Hematopoietic multipotent progenitor cell treated with erythropoietin and hydrocortisone succinate and interleukin-3 and kit ligand, for 17 days (in vitro differentiated cells): Measurements from ENCODE around the gene LIF.
A peak's percentile ranks its signal among the peaks of the same experiment; 100 is the strongest.

ENCODE experiments used
- DNase-seq: peaks from one replicate; pipeline ENCODE4 v3.0.0-alpha.2; 2015; ENCODE audit warnings: low spot score

Gene LIF

DNA sequence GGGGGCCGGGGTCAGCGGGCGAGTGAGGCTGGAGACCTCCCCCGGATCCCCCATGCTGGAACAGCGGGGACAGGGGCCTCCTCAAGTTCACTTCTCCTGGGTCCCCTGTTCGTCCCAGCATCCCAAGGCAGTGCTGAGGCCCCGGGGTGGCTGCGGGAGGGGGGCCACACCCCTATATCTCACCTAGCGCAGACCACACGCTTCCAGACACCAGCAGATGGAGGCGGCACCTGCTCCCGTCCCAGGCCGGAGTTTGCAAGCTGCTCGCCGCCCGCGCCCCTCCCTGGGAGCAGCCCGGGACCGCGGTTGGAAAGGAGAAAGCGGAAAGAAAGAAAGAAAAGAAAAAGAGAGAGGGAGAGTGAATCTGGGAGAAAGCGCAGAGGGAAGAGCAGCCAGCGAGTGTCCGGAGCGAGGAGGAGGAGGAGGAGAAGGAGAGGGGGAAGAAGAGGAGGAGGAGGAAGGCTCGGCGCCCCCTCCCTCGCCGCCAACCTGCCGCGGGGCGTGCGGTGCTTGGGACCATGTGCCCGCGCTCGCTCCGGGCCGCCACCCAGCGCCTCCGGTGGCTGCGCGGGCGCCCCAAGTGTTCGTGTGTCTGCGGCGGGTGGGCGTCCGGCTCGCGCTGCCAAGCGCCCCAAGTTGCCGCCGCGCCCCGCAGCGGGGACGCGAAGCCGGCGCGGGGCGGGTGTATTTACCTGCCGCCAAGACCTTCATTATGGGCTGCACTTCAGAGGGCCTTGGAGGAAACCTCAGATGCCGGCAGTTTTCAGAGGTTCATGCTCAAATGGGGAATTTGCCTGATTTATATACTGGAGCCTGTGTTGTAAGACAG is at the start of gene LIF:
TSS of gene LIF (minus strand) at position 775 of the 829 bp plus-strand sequence. CDS start at position 711, 64 bp downstream.
- peak; percentile 21 for DNase-seq

DNA sequence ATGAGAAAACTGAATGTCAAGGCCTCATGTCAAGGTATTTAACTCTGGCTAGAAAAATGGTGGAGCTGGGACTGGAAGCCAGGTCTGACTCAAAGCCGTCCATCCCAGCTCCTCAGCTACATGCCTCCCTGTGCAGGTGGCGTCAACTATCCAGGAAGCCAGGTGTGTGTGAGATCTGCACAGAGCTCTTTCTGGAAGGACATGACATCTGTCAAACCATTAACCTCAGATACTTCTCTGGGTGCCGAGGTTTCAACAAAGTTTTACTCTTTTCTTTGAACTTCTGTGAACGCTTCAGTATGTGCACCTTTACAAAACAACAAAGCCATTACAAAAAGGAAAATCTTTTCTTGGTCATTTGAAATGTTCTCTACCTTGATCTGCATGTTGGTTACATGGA is 49.8 kb upstream of the LIF start:
- no peak for DNase-seq

DNA sequence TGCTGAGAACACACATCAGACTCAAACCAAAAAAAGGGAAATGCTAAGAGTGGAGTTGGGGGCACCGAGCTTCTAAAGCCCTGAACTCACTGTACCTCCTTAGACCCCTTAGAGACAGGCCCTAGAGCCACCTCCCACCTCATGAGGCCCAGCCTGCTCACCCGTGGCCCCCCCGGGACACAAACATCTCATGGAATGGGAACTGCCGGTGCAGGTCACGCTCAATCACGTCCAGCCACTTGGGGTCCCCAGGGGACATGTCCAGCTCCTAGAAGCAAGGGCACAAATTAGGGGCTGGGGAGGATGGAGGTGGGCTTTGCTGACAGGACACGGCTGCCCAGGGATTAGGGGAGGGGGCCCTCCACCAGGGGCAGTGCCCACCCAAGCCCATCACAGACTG is 49.0 kb upstream of the LIF start:
- DNase-seq, result no peak

DNA sequence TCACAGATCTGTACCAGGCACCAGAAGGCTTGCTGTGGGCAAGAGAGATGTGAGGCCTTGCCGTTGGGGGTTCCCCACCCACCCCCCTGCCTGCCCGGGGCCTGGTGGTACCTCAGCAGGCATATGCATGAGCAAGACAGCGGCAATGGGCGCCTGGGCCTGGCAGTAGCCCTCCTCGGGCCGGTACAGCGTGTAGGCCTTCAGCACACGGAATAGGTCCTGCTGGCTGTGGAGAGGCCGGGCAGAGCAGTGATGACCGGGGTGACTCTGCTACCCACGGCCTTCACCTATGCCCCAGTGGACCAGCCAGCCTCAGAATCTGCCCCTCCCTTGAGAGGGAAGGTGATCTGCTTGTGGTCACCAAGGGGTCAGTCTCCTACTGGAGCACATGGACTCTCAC is 48.3 kb upstream of the LIF start:
- DNase-seq, result no peak

DNA sequence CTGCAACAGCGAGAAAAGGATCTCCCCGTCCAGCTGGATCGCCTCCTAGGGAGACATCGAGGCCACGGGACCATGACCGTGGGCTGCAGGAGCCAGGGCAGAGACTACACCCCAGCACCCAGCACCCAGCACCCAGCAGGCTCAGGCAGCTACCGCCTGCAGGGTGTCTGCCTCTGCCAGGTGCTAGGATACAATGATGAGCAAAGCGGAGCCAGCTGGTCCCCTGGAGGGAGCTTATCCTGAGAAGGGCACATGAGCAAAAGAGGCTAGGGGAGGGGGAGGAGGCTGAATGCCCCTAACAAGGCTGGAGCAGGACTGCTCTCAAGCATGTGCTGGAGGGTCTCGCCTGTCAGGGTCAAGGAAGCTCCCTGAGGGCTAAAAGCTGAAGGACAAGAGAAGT is 47.5 kb upstream of the LIF start:
- DNase-seq, result no peak

DNA sequence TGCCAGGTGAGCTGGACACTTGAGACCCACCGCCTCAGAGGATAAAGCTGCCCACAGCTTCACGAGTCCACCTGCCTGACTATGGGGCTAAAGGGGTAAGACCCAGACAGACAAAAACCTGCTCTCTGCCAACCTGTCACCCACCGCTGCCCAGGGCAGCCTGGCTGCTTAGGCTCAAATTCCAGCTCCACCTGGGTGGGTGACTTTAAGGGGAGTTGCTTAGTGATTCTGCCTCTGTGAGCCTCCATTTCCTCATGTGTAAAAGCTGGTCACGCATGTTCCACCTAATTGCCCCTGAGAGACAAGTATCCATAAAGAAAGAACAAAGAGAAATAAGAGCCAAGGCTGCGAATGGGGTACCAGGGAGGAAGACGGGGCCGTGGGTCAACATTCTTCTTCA is 46.5 kb upstream of the LIF start:
- DNase-seq, result no peak

DNA sequence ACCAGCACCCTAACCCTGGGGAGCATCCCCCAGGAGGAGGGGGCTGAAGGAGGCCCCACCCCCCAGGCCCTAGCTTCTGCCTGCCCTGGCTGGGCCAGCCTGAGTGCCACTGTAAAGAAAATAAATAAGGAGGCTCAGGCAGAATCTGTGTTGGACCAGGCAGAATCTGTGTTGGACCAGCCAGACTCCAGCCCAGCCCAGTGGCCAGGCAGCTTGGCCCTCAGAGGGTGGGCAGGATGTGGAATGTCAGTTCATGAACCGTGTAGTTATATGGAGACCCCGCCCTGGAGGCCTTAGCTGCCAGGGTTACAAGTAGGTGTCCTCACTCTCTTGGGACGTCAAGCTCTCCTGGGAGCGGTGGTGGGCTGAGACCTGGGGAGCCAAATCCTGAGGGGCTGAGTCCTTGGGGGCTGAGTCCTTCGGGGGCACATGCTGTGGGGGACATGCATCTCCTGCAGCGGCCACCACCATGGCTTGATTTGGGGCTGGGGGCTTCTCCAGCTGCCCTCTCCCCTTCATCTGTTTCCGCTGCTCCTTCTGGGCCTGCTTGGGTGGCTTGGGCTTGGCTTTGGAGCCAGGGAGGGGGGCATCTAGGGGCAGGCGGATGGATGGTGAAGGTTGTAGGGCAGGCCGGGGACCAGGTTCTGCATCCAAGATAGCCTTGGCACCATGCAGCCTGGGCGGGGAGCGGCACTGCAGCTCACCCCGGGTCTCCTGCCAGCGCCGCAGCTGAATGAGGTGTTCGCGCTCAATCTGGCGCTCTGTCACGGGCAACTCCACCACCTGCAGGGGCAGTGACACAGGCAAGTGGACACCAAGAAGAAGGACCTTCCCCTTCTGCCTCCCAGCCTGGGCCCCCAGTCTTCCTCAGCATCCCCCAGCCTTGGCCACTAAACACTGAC is 45.8 kb upstream of the LIF start:
- no peak for DNase-seq

DNA sequence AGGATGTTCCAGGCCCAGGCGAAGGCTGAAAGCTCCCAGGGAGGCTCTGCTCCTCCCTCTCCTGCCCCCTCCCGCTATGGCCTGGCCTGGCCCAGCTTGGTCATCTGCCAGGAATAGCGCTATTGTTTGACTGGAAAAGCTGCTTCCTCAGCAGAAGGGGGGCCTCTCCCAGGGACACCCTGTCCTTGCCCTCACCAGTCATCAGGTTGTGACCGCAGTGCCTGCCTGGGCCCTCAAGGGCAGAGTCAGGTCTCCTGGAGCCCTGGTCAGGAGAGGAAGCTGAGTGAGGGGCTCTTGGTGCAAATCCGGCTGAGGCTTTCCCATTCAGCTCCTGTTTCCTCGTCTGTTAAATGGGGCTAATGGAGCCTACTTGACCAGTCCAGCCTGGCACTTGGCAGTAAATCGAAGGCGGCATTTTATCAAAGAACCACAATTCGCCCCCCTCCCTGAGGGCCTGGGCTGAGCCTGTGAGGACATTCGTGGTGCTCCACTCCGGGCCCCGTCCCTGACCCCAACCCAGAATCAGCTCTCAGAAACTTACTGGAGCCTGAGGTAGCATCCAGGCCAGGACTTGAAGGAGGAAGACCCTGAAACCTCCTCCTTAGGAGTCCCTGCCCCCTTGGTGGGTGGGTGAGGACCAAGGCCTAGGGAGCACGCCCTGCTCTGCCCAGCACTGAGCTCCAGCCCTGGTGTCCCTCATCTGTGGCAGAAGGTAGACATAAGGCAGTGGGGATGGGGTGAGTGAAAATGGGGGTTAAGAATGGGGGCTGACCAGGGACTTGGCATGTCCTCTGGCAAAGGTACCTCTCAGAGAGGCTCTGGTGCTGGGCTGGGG is 44.7 kb upstream of the LIF start:
- no peak for DNase-seq

DNA sequence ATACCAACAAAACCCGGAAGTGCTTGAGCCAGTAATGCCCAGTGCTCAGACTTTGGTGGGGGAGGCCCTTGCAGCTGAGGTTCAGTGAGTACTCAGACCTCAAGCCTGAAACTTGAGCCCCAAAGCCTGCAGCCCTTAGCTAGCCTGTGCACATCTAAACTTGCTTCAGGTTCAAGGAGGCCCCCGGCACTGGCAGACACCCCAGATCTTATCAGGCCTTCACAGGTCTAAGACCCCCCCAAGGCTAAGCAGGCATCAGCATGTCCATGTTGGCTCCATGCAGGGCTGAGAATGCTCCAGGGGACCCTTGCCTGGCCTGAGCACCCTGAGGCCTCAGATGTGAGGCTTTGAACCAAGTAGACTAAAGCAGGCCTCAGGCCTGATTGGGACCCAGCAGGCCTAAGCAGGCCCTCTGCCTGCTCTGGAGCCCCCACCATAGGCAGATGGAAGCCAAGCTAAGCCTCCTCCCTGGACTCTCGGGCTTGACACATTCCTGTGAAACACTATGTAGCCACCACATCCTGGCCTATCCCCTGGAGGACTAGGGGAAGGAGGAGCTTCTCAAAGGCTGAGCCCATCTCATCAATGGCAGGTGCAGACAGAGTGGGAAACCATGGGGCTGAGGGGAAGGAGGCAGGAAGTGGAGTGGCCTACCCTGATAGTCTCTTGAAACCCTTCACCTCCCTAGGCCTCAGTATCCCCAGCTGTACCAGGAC is 43.9 kb upstream of the LIF start:
- no peak for DNase-seq

DNA sequence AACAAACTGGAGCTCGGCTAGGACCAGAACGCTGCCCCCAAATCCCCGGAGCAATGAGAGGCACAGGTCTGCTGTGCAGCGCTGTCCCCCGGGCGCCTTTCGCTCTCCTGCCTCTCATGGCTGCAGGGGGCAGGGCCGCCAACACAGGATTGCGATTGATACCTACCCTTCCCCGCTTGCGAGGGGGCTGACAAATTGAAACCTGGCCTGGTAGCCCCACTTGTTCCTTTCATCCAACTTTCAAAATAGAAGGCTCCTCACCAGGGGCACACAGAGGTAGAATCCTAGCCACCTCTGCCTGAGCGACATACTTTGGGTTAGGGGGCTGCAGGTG is 43.4 kb upstream of the LIF start:
- DNase-seq, result no peak

DNA sequence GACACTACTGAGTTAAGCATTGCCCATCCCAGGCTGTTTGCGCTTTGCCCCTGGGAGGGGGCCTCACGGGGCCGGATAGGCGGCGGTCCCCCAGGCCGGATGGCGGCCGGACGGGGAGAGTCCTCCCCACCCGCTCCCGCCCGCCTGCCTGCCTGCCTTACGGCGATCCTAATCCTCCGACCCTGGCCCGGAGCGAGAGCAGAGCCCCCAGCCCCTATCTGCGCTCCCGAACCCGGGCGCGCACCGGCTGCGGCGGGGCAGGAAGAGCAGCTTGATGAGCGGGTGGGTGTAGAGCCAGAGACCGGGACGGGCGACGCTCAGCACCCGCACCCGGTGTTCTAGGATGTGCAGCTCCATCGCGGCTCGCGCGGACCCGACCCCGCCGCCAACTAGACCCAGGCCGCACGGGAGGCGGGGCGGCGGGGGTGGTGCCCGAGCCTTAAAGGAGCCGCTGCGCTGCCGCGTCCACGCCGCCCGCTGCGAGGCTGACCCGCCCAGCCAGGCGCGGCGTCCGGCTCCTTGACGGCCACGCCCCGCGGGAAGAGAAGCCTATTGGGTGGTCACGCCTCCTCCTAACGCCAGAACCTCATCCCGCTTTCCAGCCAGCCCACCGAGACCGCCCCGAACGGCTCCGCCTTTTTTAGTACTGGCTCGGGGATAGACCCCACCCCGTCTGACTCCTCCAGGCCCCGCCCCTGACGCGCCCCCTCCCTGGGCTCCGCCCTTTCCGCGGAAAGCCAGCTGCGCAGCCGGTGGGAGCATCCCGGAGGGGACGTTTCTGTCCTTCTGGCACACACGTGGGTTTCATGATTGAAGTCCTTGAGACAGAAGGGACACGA is 42.8 kb upstream of the LIF start, which contains the start of gene CASTOR1:
TSS of gene CASTOR1 (minus strand) at position 365 of the 839 bp plus-strand sequence. CDS start at position 357, 8 bp downstream.
- DNase-seq, result peak; percentile 95

DNA sequence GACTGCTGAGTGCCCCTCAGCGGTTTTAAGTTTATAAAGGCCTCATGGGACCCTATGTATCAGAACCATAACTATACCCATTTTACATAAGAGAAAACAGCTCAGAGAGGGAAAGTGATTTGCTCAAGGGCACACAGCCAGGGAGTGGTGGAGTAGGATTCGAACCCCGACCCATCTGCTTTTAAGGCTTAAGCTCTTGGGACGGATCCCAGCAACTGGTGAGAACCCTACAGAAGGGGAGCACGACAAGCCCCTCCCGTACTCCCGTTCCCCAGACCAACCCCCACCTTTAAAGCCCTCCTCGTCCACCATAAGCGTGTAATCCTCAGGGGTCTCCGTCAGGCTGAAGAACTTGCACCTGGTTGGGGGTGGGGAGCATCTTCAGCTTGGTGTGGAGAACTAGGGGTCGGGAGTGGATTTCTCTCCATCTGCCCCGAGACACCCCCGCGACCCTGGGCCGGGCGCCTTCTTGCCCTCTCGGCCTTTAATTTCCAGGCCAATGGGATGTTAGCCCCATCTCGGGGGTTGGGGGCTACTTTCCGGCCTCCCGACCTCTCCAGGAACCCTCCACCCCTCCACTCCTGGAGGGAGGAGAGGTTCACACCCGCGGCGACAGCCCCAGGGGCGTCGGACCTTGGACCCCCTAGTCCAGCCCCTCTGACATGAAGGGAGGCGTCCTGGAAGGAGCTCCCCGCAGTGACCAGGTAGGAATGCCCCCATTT is 42.0 kb upstream of the LIF start:
- DNase-seq, result no peak

DNA sequence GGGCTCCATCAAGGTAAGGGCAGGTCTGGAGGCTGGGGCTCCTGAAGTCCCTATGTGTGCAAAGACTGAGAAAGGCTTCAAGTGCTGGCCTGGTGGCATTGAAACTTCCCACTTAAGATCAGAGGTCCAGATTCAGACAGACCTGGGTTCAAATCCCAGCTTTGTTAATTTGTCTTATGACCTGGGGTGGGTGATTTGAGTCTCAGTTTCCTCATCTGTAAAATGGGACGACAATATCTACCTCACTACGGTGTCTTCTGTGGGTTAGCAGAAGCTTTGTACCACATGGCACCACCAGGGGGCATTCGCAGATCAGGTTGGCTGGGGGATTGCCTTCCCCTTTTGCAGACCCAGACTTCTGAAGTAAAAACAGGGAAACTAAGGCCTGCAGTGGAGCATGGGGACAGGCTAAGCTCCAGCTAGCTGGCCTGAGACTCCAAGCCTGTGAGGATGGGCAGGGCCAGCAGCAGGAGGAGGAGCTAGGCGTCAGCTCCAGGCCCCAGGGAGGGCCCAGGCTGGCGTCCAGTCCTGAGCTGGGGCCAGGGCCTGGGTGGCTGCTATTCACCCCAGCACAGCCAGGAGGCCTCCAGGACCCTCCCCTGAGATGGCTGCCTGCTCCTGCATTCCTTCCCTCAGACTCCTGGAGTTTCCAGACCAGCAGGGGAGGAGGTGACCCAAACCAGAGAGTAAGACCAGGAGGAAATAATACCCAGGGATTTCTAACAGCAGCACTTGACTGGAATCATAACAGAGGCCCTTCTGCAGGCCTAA is 41.3 kb upstream of the LIF start:
- DNase-seq, result peak; percentile 86

DNA sequence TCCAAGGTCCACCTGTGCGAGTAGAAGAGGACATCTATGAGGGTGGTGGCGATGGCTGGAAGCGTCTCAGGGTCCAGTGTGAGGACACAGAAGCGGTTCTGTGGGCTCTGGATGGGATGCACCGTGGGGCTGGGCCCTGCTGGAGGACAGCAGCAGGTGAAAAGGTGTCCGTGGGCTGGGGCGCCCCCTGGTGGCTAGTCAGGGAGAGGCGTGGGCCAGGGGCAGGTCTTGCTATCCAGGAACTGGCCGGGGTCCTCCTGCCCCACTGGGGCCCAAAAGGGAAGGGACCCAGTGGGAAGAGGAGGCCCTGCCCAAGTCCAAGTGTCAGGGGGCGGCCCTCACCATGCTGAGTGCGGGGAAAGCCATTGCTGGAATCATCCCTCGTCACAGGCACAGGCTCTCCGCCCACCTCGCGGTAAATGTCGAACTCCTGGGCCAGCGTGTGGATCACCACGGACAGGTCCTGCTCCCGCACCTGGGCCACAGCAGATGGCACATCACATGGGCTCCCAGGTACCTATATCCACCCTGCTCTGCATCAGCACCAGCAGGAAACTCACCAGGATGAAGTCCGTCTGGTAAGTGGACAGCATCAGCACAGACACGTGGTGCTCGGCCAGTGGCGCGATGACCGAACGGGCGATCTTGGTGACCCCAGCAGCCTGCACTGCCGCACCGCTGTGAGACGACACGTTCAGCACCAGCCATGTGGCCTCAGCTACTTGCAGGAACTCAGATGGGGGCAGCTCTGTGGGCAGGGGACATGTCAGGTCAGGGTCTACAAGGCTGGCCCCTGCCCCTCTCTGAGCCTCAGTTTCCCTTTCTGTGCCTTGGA is 40.5 kb upstream of the LIF start:
- peak; percentile 85 for DNase-seq

DNA sequence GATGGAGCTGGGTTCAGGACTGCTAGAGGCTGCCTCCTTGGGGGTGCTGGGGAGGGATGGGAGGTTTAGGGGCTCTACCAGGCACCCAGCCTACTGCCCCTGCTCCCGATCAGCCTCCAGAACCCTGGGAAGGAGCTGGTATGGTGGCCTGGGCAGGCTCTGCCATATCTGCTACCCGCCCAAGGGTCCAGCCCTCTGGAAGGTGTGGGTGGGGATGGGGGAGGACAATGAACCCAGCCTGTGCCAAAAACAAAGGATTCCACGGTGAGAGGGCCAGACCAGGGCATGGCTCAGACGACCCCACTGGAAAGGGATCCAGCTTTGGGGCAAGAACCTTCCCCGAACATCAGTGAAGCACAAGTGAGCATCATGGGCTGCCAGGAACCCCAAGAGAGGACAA is 39.8 kb upstream of the LIF start:
- DNase-seq, result no peak

DNA sequence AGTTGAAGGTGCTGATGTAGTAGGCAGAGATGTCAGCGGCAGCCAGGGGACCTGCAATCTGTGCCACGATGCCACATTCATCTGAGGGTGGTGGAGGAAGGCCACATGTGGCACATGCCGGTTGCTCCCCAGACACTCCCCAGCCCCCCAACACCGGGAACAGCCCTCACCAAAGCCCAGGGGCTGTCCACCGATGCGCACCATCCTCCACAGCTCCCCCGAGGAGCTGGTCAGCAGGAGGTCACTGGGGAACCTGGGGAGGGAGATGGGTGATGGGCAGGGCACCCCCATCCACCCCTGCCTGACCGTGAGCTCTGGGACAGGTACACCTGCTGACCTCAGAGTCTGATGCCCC is 39.3 kb upstream of the LIF start:
- DNase-seq, result no peak

DNA sequence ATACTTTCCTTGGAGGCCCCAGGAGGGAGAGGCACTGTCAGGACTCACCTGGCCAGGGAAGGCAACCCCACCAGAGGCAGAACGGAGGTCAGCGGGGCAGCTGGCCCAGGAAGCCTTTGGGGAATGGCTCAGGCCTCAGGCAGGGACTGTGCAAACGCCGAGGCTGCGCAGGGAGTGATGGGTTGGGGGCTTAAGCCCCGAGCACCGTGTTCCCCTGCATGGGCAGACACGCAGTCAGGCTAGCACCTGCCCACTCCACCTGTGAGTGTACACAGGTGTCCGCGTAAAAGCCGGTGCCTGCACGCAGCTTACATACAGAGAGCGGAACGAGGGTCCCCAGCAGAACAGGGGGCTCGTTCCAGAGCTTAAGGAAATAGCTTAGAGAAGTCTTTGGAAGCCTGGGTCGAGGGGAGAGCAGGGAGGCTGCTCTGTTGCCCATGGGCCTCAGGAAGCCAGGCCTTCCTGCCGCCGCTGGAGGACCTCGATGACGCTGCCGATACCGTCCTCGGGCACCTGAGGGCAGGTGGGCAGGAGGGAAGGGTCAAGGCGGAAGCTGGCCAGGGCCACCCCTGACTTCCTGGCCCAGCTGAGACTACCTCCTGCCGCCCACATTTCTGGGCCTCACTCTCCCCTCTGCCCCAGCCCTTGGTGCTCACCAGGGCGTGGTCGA is 38.8 kb upstream of the LIF start:
- no peak for DNase-seq

DNA sequence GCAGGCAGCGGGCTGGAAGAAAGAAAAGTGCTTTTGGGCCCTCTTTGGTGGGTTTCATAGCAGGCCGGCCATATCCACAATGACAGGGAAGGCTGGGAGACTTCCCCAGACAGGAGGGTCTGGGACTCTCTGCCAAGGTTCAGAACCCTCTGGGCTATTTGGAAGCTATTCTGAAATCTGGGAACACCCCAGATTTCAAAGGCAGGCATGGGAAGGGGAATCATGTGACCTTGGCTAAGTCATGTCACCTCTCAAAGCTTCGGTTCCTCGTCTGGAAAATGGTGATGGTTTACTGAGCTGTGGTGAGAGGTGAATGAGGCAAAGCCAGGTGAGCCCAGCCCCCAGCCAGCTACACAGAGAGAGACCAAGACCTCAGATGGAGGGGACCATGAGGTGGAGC is 38.1 kb upstream of the LIF start:
- DNase-seq, result no peak
